A673 (cell line): Measurements from ENCODE around the gene FGD6.

Experiments used
- CTCF ChIP-seq: fragments of 300-800, 200-600 bp; sonication (generic); conservative IDR thresholded peaks from 2 replicates; pipeline ENCODE4 v1.5.1; 2017; ENCODE audit warnings: low read depth, mild to moderate bottlenecking, antibody characterized with exemption, low read length, moderate library complexity, mixed read lengths
- EZH2 ChIP-seq: fragments of 200-600 bp; sonication (generic); IDR thresholded peaks from 2 replicates; pipeline ENCODE4 v1.6.1; 2017; ENCODE audit warnings: borderline replicate concordance, low read depth, mild to moderate bottlenecking, mixed read lengths, antibody characterized with exemption, low read length; ENCODE audit not compliant: poor library complexity, severe bottlenecking

- TF ChIP-seq CTCF (no peak), EZH2 (no peak)
These were observed 25.0 kb downstream of the FGD6 start for GRCh38 chr12:95192271-95192670.
